GM23248 (cell line): ENCODE measurements around the gene FOXA1.

Experiments used
- EZH2 ChIP-seq: fragments of 200-600 bp; sonication (generic); IDR thresholded peaks from 2 replicates; pipeline ENCODE4 v1.6.1; 2018; ENCODE audit warnings: antibody characterized with exemption, mild to moderate bottlenecking; ENCODE audit not compliant: insufficient read depth, poor library complexity, severe bottlenecking
- EZH2phosphoT487 ChIP-seq: fragments of 200-600 bp; sonication (generic); IDR thresholded peaks from 2 replicates; pipeline ENCODE4 v1.6.1; 2018; ENCODE audit warnings: antibody characterized with exemption, moderate library complexity, mild to moderate bottlenecking, low read depth; ENCODE audit not compliant: insufficient read depth

GRCh38 chr14:37620856-37621255 is 25.8 kb upstream of the FOXA1 start:
- TF ChIP-seq EZH2 (no peak), EZH2phosphoT487 (no peak)
